HG02885 (cell line): Measurements from ENCODE around the gene CCPG1.
A peak's percentile ranks its signal among the peaks of the same experiment; 100 is the strongest.

ENCODE experiments used
- ATAC-seq: cut with Tn5 transposase; IDR thresholded peaks from one replicate; pipeline ENCODE4 v1.9.1; 2021; ENCODE audit warnings: mild to moderate bottlenecking; ENCODE audit not compliant: unreplicated experiment, poor library complexity

The CCPG1 gene

DNA sequence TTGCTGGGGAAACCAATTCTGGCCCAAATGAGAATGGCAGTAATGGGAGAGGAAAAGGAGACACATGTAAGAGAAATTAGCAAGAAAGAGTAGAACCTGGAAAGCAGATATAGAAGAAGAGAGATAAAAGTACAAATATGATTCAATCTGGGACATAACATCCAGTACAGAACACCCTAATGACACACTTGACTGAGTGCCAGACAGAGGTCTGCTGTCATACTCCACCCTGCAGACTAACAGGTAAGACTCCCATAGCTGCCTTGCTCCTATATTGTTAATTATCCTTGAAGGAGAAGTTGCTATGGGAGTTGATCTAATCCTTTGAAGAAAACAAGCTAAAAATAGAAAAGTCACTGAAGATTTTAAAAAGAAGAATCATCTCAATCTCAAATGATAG is 21.1 kb downstream of the CCPG1 start:
- ATAC-seq = no peak

DNA sequence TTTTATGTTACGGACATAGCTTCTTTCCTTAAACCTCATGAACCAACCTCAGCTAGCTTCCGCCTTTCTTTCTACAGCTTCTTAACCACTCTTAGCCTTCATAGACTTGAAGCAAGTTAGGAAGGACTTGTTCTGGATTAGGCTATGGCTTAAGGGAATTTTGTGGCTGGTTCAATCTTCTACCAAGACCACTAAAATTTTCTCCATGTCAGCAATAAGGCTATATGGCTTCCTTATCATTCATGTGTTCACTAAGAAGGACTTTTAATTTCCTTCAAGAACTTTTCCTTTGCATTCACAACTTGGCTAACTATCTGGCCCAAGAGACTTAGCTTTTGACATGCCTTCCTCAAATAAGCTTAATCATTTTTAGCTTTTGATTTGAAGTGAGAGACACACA is 24.5 kb downstream of the CCPG1 start:
- no peak for ATAC-seq

DNA sequence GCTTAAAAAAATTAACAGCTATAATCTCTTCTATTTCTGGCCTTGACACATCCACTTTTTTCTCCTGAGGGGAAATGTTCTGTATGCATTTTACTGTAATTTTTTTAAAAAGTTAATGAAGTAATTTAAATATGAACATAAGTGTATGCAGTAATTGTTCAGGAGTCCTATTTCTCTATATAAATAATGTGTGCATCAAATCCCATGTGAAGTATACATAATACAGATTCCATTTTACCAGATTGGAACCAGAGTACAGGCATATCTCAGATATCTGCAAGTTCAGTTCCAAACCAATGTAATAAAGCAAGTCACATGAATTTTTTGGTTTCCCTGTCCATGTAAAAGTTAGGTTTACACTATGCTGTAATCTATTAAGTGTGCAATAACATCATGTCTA is 26.6 kb downstream of the CCPG1 start:
- ATAC-seq = no peak

DNA sequence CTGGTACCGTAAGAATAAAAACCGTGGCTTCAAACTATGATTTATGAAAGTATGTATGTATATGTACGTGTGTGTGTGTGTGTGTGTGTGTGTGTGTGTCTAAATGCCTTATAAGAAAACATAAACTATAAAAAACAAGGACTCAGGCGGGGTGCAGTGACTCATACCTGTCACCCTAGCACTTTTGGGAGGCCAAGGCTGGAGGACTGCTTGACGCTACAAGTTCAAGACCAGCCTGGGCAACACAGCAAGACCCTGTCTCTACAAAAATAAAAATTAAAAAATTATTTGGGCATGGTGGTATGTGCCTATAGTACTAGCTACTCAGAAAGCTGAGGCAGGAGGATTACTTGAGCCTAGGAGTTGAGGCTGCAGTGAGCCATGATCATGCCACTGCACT is 29.1 kb downstream of the CCPG1 start:
- no peak for ATAC-seq

DNA sequence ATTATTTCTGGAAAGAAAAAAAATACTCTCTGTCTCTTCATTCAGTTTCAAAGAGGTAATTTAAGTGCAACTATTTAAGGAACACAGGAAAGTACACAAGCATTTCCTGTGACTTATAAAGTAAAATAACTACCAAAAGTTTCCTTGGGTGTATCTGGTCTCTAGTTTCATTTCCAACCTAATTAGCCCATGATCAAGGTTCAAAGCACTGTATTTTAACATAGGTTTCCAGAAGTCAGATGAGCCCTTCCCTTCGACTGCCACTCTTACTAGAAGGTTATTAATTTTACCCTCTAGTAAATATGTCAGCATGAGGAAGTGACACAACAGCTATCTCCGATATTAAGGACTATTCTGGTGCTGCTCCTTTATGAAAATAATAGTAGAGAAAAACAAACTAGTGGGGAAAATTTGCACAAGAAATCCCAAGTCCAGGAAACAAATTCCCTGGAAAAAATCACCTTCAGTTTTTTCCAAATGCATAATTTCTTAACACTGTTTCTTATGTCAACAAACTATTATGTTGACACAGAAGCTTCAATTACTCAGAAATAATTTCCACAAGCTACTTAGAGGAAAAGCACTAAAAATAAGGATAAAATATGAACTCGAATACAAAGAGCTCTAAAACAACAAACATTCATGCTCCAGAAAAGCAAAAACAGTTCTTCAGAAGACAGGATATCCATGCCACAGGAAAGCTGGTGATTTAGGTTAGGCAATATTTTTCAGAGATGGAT is 35.3 kb downstream of the CCPG1 start:
- ATAC-seq = peak; percentile 66

DNA sequence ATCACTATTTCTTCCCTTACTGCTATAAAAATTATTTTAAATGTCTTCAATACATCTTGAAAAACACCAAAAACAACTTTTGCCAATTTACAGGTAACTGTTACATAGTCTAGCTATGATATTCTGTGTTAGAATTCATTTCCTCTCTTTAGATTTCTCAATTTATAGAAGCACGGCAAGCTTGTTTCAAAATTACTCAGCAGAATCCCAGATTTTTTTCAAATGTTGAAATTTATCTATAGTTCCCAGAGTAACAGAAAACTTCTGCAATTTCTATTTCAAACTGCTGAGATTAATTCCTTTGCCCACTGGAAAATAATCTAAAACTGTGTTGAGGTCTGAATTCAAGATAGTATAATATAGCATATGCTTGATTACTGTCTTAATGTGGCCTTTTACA is 41.2 kb downstream of the CCPG1 start:
- ATAC-seq = no peak

DNA sequence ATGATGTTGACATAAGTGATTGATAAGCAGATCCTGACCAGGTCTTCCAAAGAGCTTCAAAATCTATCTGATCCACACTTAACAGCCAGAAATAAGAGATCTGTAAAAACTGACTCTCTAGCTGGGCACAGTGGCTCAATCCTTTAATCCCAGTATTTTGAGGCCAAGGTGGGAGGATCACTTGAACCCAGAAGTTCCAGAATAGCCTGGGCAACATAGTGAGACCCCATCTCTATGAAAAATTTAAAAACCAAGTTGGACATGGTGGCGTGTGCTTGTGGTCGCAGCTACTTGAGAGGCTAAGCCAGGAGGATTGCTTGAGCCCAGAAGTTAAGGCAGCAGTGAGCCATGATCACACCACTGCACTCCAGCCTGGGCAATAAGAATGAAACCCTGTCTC is 45.5 kb downstream of the CCPG1 start:
- ATAC-seq = no peak

DNA sequence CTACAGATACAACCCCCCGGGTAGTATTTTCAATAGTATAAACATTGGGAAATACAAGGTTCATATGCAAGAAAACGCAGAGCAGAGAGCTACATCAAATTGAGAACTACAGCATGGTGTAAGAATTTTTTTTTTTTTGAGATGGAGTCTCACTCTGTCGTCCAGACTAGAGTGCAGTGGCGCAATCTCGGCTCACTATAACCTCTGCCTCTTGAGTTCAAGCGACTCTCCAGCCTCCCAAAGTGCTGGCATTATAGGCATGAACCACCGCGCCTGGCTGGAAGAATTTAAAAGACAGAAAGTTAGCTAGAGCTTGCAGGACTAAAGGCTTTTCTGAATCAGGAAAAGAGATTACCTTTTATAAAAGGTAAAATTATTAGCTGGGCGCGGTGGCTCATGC is 47.1 kb downstream of the CCPG1 start:
- ATAC-seq = no peak

DNA sequence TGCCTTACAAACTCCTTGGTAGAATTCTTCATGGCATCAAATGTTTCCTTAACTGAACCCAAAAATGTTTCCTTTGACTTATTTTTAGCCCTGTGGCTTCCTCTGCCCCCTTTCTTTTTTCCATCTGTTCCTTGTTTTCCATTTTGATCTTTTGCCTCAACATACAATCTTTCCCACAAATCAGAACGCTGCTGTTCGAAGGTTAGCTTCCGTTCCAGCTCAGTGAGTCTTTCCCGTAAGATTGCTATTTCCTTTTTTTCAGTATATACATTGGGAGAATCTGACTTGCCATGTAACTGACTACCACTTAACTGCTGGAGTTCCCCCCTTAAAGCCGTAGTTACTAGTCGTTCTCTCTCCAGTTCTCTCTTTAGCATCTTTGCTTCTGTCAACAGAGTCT is 47.9 kb downstream of the CCPG1 start:
- no peak for ATAC-seq

DNA sequence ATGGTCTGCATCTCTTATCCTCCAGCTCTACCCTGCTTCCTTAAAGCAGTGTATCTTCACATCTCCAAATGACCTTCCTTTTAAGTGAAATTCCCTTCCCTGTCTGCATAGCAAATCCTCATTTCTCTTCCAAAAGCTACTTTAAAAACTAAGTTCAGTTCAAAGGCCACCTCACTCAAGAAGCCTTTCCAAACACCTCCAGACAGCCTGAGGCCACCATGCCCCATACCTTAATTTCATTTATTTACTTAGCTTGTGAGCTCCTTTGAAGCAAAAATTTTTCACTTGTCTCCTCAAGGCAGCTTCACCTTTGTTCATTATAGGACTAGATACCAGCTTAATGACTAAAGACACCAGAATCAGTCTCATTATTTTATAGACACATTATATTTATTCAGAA is 49.7 kb downstream of the CCPG1 start:
- ATAC-seq = no peak

DNA sequence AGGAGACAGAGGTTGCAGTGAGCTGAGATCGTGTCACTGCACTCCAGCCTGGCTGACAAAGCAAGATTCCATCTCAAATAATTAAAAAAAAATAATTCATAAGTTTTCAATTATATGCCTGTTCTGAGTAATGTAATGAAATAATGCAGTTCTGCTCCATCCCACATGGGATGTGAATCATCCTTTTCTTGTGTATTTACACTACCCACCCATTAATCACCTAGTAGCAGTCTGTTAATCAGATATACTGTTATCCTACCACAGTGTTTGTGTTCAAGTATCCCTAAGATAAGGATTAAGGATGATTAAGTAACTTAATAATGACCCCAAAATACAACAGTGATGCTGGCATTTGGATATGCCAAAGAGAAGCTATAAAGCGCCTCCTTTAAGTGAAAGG is 50.4 kb downstream of the CCPG1 start:
- no peak for ATAC-seq

DNA sequence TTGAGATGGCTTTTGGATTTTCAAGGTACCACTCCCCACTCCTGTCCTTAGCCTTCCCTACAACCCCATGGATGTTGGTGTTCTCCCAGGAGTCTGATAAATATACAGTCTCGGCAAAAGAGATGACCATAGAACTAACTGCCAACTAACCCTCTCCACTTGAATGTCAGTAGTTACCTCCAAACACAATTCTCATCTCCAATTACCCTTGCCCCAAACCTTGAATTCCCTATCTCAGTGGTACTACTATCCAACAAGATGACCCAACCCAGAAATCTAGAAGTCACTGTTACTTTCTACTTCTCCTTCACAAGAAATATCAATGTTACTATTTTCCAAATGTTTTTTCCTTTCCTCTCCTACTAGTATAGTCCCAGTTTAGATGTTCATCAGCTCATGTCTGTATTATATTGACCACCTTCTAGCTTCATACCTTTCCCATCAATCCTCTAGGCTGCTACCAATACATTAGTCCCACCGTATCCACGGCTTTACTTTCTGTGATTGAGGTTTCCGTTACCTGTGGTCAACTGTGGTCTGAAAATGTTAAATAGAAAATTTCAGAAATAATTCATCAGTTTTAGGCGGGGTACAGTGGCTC is 51.1 kb downstream of the CCPG1 start:
- ATAC-seq = no peak

DNA sequence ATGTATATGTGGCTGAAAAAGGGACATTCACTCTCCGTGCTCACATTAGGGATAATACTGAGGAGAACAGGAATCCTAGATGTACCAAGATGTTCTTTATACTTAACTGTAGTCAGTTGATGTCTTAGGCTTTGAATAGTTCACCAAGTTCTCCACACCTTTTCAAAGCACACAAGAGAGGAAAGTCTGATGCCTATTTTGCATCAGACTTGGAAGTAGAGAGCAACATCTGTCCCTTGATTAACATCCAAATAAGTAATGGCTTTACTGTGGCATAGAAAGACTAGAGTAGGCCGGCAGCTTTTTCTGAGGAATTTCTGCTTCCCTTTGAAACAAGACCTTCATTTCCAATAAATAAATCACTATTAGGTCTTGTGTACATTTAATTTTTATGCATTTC is 55.1 kb downstream of the CCPG1 start:
- ATAC-seq = no peak

DNA sequence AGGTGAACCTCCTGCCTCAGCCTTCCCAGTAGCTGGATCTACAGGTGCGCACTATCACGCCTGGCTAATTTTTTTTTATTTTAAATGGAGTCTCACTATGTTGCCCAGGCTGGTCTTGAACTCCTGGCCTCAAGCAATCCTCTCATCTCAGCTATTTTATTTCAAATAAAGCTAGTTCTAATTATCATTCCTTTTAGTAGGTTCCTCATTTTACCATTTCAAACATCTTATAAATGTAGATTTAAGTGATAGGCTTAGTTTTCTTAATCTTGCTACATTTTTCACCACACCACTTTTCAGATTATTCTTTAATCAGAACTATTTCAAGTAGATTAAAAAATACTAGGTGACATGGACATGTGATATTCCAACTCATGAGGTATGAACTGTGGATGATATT is 58.9 kb downstream of the CCPG1 start:
- no peak for ATAC-seq

DNA sequence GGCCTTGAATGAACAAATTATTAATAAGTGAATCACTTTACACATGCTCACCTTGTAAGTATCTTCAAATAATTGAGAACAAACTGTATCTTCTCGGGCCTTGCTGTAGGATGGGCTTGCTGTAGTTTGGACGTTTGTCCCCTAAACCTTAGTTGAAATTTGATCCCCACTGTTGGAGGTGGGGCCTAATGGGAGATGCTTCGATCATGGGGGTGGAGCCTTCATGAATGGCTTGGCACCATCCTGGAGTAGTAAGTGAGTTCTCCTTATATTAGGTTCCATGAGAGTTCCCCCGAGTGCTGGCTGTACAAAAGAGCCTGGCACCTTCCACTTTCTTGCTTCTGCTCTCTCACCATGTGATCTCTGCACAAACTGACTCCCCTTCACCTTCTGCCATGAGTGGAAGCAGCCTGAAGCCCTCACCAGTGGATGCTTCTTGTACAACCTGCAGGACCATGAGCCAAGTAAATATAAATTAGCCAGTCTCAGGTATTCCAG is 59.8 kb downstream of the CCPG1 start:
- no peak for ATAC-seq

DNA sequence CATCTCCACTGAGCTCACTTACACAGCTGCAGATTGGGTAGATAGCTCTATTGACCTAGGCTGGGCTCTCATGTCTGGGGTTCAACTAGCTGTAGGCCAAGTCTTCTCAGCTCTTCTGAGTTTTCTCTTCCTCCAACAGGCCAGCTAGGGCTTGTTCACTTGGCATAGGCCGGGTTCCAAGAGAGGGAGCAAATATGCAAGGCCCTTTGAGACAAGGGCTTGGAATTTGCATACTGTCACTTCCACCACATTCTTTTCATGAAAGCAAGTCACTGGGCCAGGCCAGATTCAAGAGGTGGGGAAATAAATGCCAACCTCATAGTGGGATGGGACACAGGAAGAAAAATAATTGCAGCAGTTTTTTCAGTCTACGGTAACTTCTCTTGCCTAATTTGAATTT is 64.0 kb downstream of the CCPG1 start:
- ATAC-seq = no peak

DNA sequence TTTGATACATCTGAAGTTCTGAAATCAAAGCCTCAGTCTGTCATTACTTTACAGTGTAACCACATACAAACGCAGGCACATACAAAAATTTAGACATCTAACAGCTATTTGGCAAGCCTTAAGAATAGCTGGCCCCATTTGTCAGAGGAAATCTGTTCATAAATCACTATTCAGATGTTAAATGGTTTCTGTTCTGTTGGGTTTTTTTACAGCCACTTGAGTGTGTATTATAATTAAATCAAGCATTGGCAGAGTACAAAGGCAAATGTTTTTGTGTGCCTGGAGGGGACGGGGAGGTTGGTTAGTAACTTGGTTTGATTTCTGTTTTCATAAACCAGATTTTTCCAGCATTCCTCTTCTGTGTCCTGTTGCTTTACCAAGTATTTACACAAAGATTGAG is 65.0 kb downstream of the CCPG1 start:
- no peak for ATAC-seq

DNA sequence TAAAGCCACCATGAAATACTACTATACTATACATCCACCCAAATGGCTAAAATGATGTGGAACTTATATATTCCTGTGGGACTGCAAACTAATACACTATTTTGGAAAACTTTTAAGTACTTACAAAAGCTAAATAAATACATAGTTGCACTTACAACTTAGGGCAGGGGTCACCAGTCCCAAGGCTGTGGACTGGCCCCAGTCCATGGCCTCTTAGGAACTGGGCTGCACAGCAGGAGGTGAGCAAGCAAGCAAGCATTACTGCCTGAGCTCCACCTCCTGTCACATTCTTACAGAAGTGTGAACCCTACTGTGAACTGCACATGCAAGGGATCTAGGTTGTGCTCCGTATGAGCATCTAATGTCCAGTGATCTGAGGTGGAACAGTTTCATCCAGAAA is 71.0 kb downstream of the CCPG1 start:
- ATAC-seq = no peak

DNA sequence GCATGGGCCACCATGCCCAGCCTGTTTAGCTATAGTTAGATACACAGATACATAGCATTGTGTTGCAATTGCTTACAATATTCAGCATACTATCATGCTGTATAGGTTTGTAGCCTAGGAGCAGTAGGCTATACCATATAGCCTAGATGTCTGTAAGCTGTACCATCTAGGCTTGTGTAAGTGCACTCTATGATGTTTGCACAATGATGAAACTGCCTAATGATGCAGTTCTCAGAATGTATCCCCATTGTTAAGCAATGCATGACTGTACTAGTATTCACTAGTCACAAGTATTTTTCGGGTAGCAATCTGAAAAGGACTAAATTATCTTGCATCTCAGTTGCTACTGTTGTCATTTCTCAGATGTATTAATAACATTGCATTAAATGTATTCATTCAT is 73.2 kb downstream of the CCPG1 start:
- no peak for ATAC-seq

DNA sequence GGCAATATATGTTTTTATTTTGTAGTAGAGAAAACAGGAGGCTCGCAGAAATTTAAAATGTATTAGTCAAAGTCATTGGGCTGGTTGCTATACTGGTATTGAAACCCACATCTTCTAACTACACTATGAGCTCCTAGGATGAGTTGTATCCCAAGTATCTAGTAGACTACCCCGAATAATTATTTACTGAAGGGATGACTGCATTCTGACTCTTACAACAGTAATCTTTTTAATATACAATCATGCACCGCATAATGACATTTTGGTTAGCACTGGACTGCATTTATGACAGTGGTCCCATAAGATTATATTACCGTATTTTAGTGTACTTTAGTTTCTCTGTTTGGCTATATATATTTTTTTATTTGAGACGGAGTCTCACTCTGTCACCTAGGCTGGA is 73.8 kb downstream of the CCPG1 start:
- ATAC-seq = no peak

DNA sequence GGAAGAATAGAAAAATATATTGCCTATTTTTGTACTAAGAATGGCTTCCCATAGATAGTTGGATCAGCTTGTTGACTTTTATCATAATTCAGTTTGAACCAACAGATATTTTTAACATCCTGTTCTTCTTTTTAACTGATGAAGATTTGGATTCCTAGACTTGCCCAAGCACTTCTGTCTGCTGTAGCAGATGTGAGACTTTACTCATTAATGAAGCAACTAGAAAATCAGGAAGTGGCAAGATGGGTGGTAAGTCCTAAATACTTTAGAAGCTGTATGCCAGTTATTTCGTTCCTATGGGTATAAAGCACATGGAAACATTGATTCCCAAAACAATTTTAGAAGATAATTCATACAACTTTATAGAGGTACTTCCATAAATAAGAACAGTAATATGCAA is 80.8 kb downstream of the CCPG1 start:
- no peak for ATAC-seq

DNA sequence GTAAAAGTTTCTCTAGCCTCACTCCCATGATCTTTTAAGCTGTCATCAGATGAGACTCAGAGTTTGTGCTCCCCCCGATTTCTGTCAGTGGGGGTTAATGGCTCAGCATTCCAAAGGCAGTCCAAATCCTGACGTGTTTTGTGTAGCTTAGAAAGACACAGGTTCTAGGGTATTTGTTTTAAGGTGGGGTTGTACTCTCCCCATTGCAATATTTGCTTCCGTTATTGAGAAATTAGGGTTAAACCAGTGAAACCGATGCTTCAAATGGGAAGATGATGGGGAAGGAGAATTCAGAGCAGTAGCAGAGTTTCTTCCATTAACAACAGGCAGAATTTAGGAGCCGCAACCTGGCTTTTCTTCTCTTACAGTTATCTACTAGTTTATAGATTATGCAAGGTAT is 85.7 kb downstream of the CCPG1 start:
- ATAC-seq = no peak
